HepG2 (cell line): ENCODE data around the gene FAM163B. TPM values are rescaled to one million over a fixed set of nuclear protein-coding genes. Genes with fewer than 3 reads are reported as not detected.

Experiments
- ATAC-seq: fragments of 200-7000 bp; cut with Tn5 transposase; 3 replicates; pipeline ENCODE4 v1.9.1; 2020; ENCODE audit warnings: mild to moderate bottlenecking, moderate library complexity
- BruUV-seq: library from RNA; stranded (reverse); fragments of 400-500 nt; replicated peaks from 2 replicates; lab custom pipeline; 2021; lab: Mats Ljungman, UMichigan
- CTCF ChIA-PET: fragments of 300-600 bp; formaldehyde crosslinking; extraction: SDS; loops from one replicate; lab custom pipeline; 2021; ENCODE audit warnings: low total read pairs, inconsistent platforms, low intra/inter-chr PET ratio; lab: Yijun Ruan, JAX
- POLR2A ChIA-PET: fragments of 350-600 bp; sonication (Branson Sonifier 250); formaldehyde crosslinking; loops from one replicate; lab custom pipeline; 2020; ENCODE audit warnings: antibody characterized with exemption, inconsistent platforms; lab: Yijun Ruan, JAX
- DNase-seq: peaks from one replicate; pipeline ENCODE4 v3.0.0-alpha.2; 2015; ENCODE audit warnings: low spot score
- FAIRE-seq: peaks from 3 replicates; lab custom pipeline; 2011; peaks lifted over from hg19 to GRCh38; lab: Jason Lieb, UNC
- H2AFZ ChIP-seq: one replicate; pipeline ENCODE4 v1.6.1; 2011; ENCODE audit warnings: low read length, inconsistent platforms
- H3K27ac ChIP-seq: fragments of 300-600 bp; 3 replicates; pipeline ENCODE4 v1.8.0; 2011; ENCODE audit warnings: mixed run types, mild to moderate bottlenecking, mixed read lengths, low read length, inconsistent platforms; ENCODE audit not compliant: insufficient read depth; ENCODE audit errors: extremely low read length
- H3K27me3 ChIP-seq, 2 experiments: fragments of 200-600 bp in 1 of 2; 2 replicates in 1 of 2; 3 replicates in 1 of 2; pipeline versions ENCODE4 v1.6.0 to v1.8.0; 2011; ENCODE audit warnings: low read length in 2 of 2, mild to moderate bottlenecking in 2 of 2, moderate library complexity in 2 of 2, inconsistent platforms in 1 of 2; ENCODE audit not compliant: insufficient read depth in 2 of 2, control insufficient read depth in 1 of 2
- H3K36me3 ChIP-seq, 2 experiments: fragments of 200-600 bp in 1 of 2; replicated peaks in 1 of 2; 2 replicates in 1 of 2; 3 replicates in 1 of 2; pipeline versions ENCODE4 v1.5.1 to v1.8.0; 2011; ENCODE audit warnings: low read length in 2 of 2, inconsistent platforms in 1 of 2; ENCODE audit not compliant: insufficient read depth in 2 of 2, control insufficient read depth in 1 of 2
- H3K4me1 ChIP-seq: 2 replicates; pipeline ENCODE4 v1.5.1; 2012; ENCODE audit warnings: low read length, inconsistent platforms; ENCODE audit not compliant: insufficient read depth
- H3K4me2 ChIP-seq: 2 replicates; pipeline ENCODE4 v1.6.0; 2011; ENCODE audit warnings: low read depth, low read length, inconsistent platforms
- H3K4me3 ChIP-seq, 3 experiments: fragments of 200-600 bp in 1 of 3; sonication (generic), shearing (Covaris generic) in 1 of 3; replicated peaks in 1 of 3; 2 replicates each; pipeline ENCODE4 v1.5.1; 2011 to 2016; ENCODE audit warnings: low read length in 3 of 3, inconsistent platforms in 2 of 3, low read depth in 2 of 3, mild to moderate bottlenecking in 2 of 3, control low read depth in 1 of 3, mixed read lengths in 1 of 3; ENCODE audit not compliant: insufficient read depth in 1 of 3
- H3K79me2 ChIP-seq: one replicate; pipeline ENCODE4 v1.6.1; 2011; ENCODE audit warnings: low read length, inconsistent platforms; ENCODE audit not compliant: insufficient read depth
- H3K9ac ChIP-seq: 2 replicates; pipeline ENCODE4 v1.6.0; 2011; ENCODE audit warnings: mild to moderate bottlenecking, low read depth, low read length, inconsistent platforms; ENCODE audit not compliant: insufficient read depth
- H3K9me3 ChIP-seq: 2 replicates; pipeline ENCODE4 v1.5.1; 2012; ENCODE audit warnings: mild to moderate bottlenecking, low read length
- H4K20me1 ChIP-seq: 2 replicates; pipeline ENCODE4 v1.6.0; 2011; ENCODE audit warnings: inconsistent platforms, mild to moderate bottlenecking, low read length, moderate library complexity; ENCODE audit not compliant: insufficient read depth
- GMEB1 ChIP-seq: sonication (generic); formaldehyde crosslinking; IDR thresholded peaks from 2 replicates; pipeline ENCODE4 v1.5.1; 2020; ENCODE audit warnings: missing genetic modification reagents, mild to moderate bottlenecking, borderline replicate concordance
- HNRNPUL1 ChIP-seq: fragments of 200-400 bp; formaldehyde crosslinking; IDR thresholded peaks from 2 replicates; pipeline ENCODE4 v1.6.1; 2017; ENCODE audit warnings: low read depth, mild to moderate bottlenecking, low read length, moderate library complexity
- ZBTB42 ChIP-seq: sonication (generic); formaldehyde crosslinking; IDR thresholded peaks from 2 replicates; pipeline ENCODE4 v1.5.0; 2020; ENCODE audit warnings: mild to moderate bottlenecking, missing genetic modification reagents
- WGBS: methylation state at CpG from one replicate; pipeline ENCODE4 v1.1.6; 2017; ENCODE audit warnings: low lambda C conversion rate; 5-methylcytosine and 5-hydroxymethylcytosine counted together
- in situ Hi-C: cut with HindIII; loops from 2 replicates; pipeline ENCODE4 v1.10.0; 2017; ENCODE audit warnings: low pct_unique_long_range_greater_than_20kb; ENCODE audit not compliant: extremely low pct_ligation_motif_present
- intact Hi-C: fragments of 100-400 bp; cut with micrococcal nuclease; formaldehyde crosslinking; loops from one replicate; pipeline ENCODE4 v1.10.0; 2022; ENCODE audit not compliant: unreplicated experiment
- polyA plus RNA-seq, 8 experiments: library from polyadenylated mRNA; depleted of rRNA in 3 of 8; stranded (reverse) in 7 of 8; unstranded in 1 of 8; fragments of >200 nt; fragmentation: Illumina TruSeq in 4 of 8; extraction: Trizol in 4 of 8; gene quantifications; 2 replicates each; pipeline versions ENCODE4 v1.2.1 to v1.2.3, GENCODE V29; 2011 to 2016; ENCODE audit warnings: low read depth in 4 of 8, missing spikeins in 1 of 8, mixed read lengths in 1 of 8; ENCODE audit not compliant: insufficient read depth in 1 of 8
- total RNA-seq, 5 experiments: library from RNA; depleted of rRNA; stranded (reverse); fragments of >200 nt; fragmentation: Illumina TruSeq; extraction: Trizol; gene quantifications; 2 replicates each; pipeline ENCODE4 v1.2.3, GENCODE V29; 2016; ENCODE audit warnings: low read depth in 1 of 5

The FAM163B gene
- total and polyA plus RNA-seq, 2 of the 13 experiments (the other 11 are each of a cell fraction or from before 2014, with no cell fraction given) = not detected

- no peak for FAIRE-seq
- no peak for DNase-seq
- Histone ChIP-seq H3K9me3 (no peaks in the 10 kb centered on the region), H3K9ac (no peak overlapping the region), H3K36me3 (no peaks in the 10 kb centered on the region), H3K4me3 (no peak overlapping the region), H3K27me3 (peaks cover 32 to 90% of the 10 kb centered on the region in 2 experiments; a peak in 4 of 5 replicates), H3K4me2 (no peak overlapping the region), H3K27ac (no peak overlapping the region), H4K20me1 (no peaks in the 10 kb centered on the region), H3K79me2 (no peaks in the 10 kb centered on the region), H3K4me1 (peaks cover 34% of the 10 kb centered on the region), H2AFZ (no peak overlapping the region)
- no peak for ATAC-seq
- in situ Hi-C loops (loop anchor here (25.0 kb wide), 1 partner anchor 210 kb away; the partner anchor contains the start of gene SARDH), intact Hi-C loops (no loop called here)
- TF ChIP-seq GMEB1 (CRISPR knock-in tag) = no peak
- no peak for TF ChIP-seq HNRNPUL1
- no peak for TF ChIP-seq ZBTB42 (CRISPR knock-in tag)
- ChIA-PET CTCF (no interaction called here), POLR2A (no interaction called here)
- WGBS = 59% methylated on average over 18 of the region's 18 CpGs
- BruUV-seq = no TSS peak
Observed at GRCh38 chr9:133527444-133527920, 81.7 kb downstream of the FAM163B start.

Other genes starting within 250 kb of the FAM163B start
- gene SURF4, start 233.3 kb downstream of the FAM163B start, total RNA-seq (2016; rRNA removed; fragmentation: Illumina TruSeq; extraction: Trizol) = 135 and 265 TPM in 2 replicates
- 220 and 224 TPM in 2 replicates for gene SURF4, start 233.3 kb downstream of the FAM163B start, polyA plus RNA-seq (2011; rRNA removed)
- gene STKLD1, start 233.0 kb downstream of the FAM163B start, total RNA-seq (2016; rRNA removed; fragmentation: Illumina TruSeq; extraction: Trizol) = 1.1 and 2.2 TPM in 2 replicates
- gene STKLD1, start 233.0 kb downstream of the FAM163B start, polyA plus RNA-seq (2011; rRNA removed) = 1.5 and 3.8 TPM in 2 replicates
- gene REXO4, start 191.4 kb downstream of the FAM163B start, total RNA-seq (2016; rRNA removed; fragmentation: Illumina TruSeq; extraction: Trizol) = 30.4 and 32.9 TPM in 2 replicates
- gene REXO4, start 191.4 kb downstream of the FAM163B start, polyA plus RNA-seq (2011; rRNA removed) = 18.5 and 20.2 TPM in 2 replicates
- 0.69 and 0.91 TPM in 2 replicates for gene ADAMTS13, start 187.0 kb downstream of the FAM163B start, total RNA-seq (2016; rRNA removed; fragmentation: Illumina TruSeq; extraction: Trizol)
- 4.5 and 5.0 TPM in 2 replicates for gene ADAMTS13, start 187.0 kb downstream of the FAM163B start, polyA plus RNA-seq (2011; rRNA removed)
- gene CACFD1, start 149.4 kb downstream of the FAM163B start, total RNA-seq (2016; rRNA removed; fragmentation: Illumina TruSeq; extraction: Trizol) = 8.2 and 13.8 TPM in 2 replicates
- 14.6 and 21.3 TPM in 2 replicates for gene CACFD1, start 149.4 kb downstream of the FAM163B start, polyA plus RNA-seq (2011; rRNA removed)
- 6.3 and 15.0 TPM in 2 replicates for gene SLC2A6, start 130.3 kb downstream of the FAM163B start, total RNA-seq (2016; rRNA removed; fragmentation: Illumina TruSeq; extraction: Trizol)
- gene SLC2A6, start 130.3 kb downstream of the FAM163B start, polyA plus RNA-seq (2011; rRNA removed) = 4.1 and 9.1 TPM in 2 replicates
- gene MYMK, start 84.4 kb downstream of the FAM163B start, total RNA-seq (2016; rRNA removed; fragmentation: Illumina TruSeq; extraction: Trizol) = not detected in 2 replicates
- gene MYMK, start 84.4 kb downstream of the FAM163B start, polyA plus RNA-seq (2011; rRNA removed) = not detected in 2 replicates
- gene ADAMTSL2, start 74.7 kb downstream of the FAM163B start, total RNA-seq (2016; rRNA removed; fragmentation: Illumina TruSeq; extraction: Trizol) = 1.0 and 3.8 TPM in 2 replicates
- 1.8 and 1.9 TPM in 2 replicates for gene ADAMTSL2, start 74.7 kb downstream of the FAM163B start, polyA plus RNA-seq (2011; rRNA removed)
- not detected in 2 replicates for gene DBH, start 27.0 kb upstream of the FAM163B start, total RNA-seq (2016; rRNA removed; fragmentation: Illumina TruSeq; extraction: Trizol)
- not detected in 2 replicates for gene DBH, start 27.0 kb upstream of the FAM163B start, polyA plus RNA-seq (2011; rRNA removed)
- gene SARDH, start 129.0 kb upstream of the FAM163B start, total RNA-seq (2016; rRNA removed; fragmentation: Illumina TruSeq; extraction: Trizol) = 32.5 and 34.9 TPM in 2 replicates
- gene SARDH, start 129.0 kb upstream of the FAM163B start, polyA plus RNA-seq (2011; rRNA removed) = 11.6 and 15.6 TPM in 2 replicates